Suprapubic skin (tissue), 3 donors: Measurements from ENCODE around the gene HDAC7.

Experiments
- POLR2AphosphoS5 ChIP-seq, 3 donors: sonication (generic); formaldehyde crosslinking; IDR thresholded peaks; one replicate each; pipeline ENCODE4 v1.6.1; 2017; ENCODE audit warnings: antibody characterized with exemption in 3 of 3
- TF ChIP-seq, protein P1 (sequence below), 2 donors: fragments of 200-600 bp in 1 of 2; fragments of 450-650 bp in 1 of 2; sonication (generic) in 1 of 2; IDR thresholded peaks; one replicate each; pipeline ENCODE4 v1.5.1; 2016 to 2019; ENCODE audit warnings: antibody characterized with exemption in 2 of 2, mild to moderate bottlenecking in 1 of 2, moderate library complexity in 1 of 2

DNA sequence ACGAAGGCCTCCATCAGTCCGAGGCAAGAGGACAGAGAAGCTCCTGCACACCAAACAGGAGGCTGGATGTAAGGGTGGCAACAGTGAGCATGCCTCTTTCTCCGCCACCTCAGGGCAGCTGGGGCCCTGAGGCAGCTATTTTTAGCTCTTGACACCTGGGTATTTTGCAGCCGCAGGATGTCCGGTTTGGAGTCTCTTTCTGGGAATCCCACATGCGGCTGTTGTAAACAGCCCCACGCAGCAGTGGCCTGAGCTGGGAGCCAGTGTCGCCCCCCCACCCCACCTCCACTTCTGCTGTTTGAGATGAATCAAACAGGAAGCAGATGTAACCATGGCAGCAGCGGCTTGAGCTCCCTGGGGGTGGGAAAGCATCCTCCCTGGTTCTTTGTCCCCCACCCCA lies 11.7 kb downstream of the HDAC7 start:
- TF ChIP-seq, protein P1, sequence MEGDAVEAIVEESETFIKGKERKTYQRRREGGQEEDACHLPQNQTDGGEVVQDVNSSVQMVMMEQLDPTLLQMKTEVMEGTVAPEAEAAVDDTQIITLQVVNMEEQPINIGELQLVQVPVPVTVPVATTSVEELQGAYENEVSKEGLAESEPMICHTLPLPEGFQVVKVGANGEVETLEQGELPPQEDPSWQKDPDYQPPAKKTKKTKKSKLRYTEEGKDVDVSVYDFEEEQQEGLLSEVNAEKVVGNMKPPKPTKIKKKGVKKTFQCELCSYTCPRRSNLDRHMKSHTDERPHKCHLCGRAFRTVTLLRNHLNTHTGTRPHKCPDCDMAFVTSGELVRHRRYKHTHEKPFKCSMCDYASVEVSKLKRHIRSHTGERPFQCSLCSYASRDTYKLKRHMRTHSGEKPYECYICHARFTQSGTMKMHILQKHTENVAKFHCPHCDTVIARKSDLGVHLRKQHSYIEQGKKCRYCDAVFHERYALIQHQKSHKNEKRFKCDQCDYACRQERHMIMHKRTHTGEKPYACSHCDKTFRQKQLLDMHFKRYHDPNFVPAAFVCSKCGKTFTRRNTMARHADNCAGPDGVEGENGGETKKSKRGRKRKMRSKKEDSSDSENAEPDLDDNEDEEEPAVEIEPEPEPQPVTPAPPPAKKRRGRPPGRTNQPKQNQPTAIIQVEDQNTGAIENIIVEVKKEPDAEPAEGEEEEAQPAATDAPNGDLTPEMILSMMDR (IDR thresholded peaks at IDR 0.05) = no peak
- no peak for TF ChIP-seq POLR2AphosphoS5 (IDR thresholded peaks at IDR 0.05)
